AG20443 (cell line): Measurements from ENCODE around the gene DIS3L2.
"Not testable (repeated sequence)": the region's sequence is repeated elsewhere in the genome, so short reads cannot be mapped to it uniquely, and the experiment has no call there.

Source experiments
- DNase-seq: peaks from one replicate; pipeline ENCODE4 v3.0.0; 2012; ENCODE audit warnings: low spot score, mixed read lengths

DIS3L2 gene

DNA sequence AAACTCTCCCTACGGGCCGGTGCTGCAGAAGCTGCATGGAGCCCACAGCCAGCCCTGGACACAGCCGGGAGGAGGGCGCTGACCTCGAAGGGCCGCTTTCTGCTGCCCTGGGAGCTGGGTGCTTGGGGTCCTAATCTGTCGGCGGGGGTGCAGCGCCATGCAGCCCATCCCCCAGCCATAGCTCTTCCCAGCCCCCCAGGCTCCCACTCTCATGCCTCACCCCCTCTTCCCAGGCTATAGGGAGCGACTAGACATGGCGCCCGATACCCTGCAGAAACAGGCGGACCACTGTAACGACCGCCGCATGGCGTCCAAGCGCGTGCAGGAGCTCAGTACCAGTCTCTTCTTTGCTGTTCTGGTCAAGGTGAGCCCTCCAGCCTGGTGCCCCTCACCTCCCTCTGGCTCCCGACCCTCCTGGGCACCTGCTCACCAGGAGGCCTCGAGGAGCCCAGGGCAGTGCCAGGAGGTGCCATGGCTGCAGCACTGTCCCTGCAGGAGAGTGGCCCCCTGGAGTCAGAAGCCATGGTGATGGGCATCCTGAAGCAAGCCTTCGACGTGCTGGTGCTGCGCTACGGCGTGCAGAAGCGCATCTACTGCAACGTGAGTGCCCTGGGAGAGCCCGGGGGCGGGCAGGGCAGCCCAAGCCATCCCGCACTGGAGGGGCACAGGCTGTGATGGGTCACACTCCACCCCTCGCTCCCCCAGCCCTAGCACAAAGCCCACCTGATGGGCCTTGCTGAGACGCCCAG, 372.8 kb downstream of the DIS3L2 start:
- not testable (repeated sequence) for DNase-seq

- not testable (repeated sequence) for DNase-seq
Observed at GRCh38 chr2:232334885-232335205, 373.3 kb downstream of the DIS3L2 start.

GRCh38 chr2:232335206-232335858, 373.8 kb downstream of the DIS3L2 start:
- DNase-seq: not testable (repeated sequence)

DNA sequence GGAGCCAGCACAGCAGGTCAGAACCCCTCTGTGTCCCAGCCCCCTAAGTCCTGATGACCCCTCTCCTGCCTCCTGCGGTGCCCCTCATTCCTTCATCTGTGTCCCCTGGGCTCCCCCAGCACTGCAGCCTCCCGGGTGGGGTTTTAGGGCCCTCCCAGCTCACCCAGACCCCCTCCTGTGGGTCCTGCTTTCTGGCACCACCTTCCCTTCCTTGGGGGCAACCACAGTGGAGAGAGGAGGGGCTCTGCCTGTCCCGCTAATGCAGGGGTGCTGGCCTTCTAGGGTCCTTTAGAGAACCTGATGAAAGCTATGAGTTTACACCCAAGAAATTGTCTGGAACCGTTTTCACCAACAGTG, 374.3 kb downstream of the DIS3L2 start:
- DNase-seq: no peak

GRCh38 chr2:232336241-232336736, 374.8 kb downstream of the DIS3L2 start:
- DNase-seq: no peak

DNA sequence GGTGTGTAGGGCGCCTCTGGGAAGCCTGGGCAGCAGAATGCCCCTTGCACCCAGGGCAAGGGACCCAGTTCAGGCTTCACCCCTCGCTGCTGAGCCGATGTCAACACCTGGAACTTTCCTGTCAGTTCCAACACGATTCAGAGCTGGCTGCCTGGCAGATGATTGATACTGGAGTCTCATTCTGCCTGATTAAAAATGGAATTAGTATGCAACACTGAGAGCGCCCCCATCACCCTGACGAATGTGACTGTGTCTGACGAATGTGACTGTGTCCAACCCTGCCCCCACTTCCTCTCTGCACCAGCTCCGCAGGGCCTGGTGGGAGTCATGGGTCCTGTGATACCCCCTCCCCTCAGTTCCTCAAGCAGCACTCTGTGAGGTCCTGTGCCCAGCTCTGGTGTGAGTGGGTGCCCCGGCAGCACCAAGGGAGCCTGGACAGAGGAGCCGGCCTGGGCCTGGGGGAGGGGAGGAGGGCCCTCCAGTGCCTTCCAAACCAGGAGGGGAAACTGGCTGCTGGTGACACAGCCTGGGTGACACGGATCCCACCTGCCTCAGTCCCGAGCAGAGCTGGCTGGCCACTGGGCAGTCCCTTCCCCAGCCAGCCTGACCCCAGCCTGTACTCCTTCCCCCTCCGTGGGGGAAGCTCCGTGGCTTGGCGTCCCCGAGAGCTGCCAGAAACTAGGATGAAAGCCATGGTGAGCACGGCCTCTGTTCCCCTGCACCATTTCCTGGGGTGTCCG, 375.6 kb downstream of the DIS3L2 start:
- no peak for DNase-seq

DNA sequence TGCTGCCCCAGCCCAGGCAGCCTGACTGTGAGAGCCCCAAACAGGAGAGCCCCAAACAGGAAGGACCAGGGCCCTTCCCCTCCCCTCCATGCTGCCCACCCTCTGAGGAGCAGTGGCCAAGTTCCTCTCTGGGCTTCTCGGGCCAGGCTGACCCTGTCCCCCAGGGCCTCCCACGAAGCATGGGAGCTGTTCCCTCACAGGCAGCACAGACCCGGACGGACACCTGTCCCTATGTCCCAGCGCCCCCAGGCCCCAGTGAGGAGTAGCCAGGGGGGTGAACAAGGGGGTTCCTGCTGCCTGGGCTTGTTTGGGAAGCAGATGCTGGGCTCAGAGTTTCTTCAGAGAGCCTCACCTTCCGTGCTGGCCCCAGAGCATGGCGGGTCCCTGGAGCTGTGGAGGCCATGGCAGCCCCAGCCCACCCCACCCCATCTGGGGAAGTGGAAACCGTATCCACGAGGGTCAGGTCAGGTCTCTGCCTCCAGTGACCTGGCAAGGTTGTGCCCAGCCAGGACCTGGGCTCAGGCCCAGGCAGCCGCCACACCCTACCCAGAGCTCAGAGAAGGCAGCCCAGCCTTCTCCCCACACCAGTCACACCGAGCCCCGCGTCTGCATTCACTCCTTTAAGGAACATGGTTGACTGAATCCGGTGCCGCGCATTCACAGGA, 376.7 kb downstream of the DIS3L2 start:
- DNase-seq: not testable (repeated sequence)

DNA sequence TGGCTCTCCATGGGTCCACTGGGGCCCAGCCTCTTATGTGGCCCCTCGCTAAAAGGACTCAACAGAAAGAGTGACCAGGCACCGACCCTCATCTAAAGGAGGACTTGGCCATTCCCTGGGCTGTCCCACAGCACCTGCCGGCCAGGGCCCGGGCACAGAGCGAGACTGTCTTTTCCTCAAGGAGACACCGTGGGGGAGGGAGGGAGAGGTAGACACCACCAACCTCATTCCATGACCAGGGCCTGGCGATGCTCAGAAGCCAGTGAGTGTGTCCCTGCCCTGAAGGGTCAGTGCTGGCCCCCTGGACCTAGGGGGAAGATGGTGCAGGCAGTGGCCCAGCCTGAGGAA, 377.2 kb downstream of the DIS3L2 start:
- DNase-seq: no peak

- no peak for DNase-seq
Observed at GRCh38 chr2:232339121-232340081, 377.9 kb downstream of the DIS3L2 start.

DNA sequence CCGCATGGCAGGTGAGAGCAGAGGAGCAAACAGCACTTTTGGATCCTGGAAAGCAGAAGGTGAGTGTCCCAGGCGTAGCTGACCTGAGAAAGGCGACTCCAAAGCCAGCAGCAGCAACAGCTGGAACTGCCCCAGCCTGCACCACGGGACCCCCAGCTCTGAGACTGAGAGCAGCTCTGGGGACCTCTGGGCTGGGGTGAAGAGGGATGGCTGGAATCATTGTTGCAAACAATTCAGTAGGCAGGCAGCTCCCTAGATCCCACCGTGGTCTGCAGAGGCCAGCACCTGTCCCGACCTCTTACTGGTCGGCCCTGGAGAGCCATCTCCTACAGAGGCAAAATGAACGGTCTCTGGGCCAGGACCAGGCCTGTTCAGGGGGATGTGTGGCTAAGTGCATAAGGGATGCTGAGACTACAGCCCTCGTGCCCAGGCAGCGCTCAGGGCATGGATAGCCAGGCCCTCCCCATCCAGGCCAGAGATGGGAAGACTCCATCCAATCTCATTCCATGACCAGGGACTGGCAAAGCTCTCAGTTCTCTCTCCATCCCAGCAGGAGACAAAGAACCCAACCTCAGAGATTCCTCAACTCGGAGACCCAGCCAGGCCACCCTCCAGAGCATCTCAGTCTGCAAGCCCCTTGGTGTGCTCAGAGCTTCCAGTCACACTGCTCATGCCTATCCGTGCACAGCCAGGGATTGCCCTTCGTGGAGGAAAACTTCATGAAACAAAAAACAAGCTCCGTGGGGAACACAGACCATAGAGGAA, 378.8 kb downstream of the DIS3L2 start:
- no peak for DNase-seq

DNA sequence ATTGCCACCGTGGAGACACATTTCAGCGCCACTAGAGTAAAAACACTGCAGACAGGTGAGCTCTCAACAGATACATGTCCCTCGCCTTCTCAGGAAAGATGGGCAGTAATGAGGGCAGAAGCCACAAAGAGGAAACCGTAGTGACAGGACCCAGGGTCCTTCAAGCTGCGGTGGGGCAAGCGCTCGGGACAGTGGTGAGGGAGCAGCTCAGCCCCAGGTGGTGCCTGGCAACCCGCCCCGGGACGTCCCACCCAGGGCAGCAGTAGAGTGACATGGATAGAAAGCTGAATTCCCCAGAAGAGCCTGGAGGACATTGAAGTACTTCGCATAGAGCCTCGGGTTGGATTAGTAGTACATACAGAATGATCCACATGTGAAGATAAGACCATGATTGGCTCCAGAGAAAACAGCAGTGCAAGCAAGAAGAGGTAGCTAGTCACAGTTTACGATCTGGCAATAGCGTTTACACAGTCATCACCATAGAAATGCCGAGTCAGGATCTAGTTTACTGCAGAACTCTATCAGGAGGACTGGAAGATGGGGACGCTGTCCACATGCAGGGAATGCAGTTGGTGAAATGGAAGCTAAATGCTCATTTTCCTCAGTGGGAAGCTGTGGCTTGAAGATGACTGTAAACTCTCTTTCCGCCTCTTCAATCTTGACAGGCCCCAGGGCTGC, 379.7 kb downstream of the DIS3L2 start:
- DNase-seq: no peak

DNA sequence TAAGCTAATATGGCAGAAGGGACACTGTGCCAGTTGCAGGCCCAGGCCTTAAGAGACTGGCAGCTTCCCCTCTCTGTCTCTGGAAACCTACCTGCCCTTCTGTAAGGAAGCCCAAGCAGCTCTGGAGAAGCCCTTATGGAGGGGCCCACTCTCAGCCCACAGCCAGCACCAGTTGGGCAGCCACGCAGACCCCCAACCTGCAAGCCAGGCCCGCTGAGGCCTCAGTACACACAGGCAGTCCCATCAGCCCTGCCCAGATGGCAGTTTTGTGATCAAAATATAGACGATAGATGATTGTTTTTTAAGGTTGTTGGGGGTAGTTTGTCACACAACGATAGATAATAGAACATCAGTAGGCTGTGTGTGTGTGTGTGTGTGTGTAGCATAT, 380.2 kb downstream of the DIS3L2 start:
- no peak for DNase-seq

DNA sequence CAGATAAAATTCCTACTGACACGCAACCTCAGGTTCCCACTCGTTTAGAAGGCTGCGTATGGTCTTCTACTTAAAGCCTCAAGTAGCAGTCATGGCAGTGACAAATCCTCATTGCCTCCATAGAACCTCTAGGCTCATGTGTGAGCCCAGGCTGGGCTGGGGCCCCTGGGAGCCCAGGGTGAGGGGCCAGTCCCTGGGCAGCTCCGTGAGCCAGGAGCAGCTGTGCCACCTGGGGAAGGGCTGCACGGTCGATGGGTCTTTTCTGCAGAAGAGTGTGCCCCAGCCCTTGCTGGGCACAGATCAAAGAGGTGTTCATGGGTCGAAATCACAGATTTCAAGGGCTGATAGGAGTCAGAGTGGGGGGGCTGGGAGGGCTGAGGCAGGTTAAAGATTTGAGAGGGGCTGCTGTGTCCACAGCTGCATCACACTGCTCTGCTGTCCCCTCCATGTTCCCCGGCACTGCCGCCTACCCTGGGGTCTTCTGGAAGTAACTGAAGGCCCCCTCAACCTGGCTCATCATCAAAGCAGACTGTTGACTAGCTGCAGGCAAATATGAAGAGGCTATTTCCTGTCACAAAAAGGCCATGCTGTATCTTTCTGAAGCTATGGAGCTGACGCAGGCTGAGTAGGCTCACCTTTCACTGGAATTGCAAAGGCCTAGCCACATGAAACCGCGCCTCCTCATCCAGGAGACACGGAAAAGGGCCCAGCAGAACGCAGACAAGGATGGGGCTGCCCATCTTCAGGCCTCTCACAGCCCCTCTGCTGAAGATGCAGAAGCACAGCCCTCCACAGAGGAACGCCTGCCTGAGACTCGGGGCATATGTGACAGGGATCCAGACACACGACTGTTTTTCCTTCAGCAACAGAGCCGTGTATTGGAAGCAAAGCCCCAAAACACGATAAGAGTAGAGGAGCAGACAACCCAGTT, 381.4 kb downstream of the DIS3L2 start:
- DNase-seq: no peak

DNA sequence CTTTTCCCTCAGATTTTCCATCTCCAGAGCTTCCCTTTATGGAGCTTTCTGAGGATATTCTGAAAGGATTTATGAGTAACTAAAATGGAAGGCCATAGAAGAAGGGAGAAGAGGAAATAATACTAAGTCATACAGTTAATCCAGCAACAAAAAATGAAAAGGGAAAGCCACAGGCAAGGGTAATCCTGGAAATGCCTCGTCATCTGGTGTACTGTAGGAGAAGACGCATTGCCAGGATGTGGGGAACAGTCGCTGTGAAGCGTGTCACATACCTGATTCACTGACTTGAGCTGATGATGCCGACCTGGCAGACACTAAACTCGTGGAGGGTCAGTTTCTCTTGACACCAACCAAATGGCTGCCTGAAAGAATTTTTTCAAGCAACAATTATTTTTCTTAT, 382.3 kb downstream of the DIS3L2 start:
- no peak for DNase-seq

GRCh38 chr2:232345251-232345650, 383.7 kb downstream of the DIS3L2 start:
- DNase-seq: no peak

DNA sequence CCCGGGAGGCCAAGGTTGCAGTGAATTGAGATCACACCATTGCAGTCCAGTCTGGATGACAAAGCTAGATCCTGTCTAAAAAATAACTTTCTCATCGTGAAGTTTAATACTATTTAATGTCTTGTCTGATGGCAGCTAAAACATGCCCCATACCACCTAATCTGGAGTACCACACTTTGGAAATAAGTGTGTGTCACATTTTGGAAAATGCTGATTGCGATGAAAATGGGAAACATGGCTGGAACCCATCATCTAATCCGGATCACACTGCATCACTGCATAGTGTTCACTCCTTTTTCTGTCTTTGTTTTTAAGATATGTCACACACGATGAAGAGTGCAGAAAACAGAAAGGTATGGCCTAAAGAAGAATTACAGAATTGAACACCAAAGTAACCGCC, 385.9 kb downstream of the DIS3L2 start:
- no peak for DNase-seq

- no peak for DNase-seq
Observed at GRCh38 chr2:232348936-232349335, 387.4 kb downstream of the DIS3L2 start.

DNA sequence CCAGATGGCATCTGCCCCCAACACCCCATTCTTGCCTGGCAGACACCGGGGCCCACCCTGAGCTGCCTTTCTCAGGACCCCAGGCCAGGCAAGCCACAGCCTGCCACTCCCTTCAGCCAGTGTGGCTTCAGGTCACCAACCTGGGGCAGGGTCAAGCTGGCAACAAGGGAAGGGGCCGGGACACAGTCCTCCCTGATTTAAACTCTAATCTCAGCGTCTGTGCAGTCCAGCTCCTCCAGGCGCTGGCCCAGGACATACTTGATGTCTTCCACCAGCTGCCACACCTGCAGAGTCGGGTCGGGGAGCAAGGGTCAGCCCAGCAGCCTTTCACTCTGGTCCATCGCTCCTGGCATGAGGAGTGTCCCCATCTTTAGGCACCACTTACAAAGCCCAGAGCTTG, 388.0 kb downstream of the DIS3L2 start:
- no peak for DNase-seq
